OCI-LY3 (cell line): ENCODE data around the gene PRKCE.
A peak's percentile ranks its signal among the peaks of the same experiment; 100 is the strongest.

ENCODE experiments used
- EZH2phosphoT487 ChIP-seq: fragments of 200-600 bp; shearing (Covaris generic); IDR thresholded peaks from 2 replicates; pipeline ENCODE4 v1.6.1; 2018; ENCODE audit warnings: antibody characterized with exemption, mixed run types, low read depth
- TF ChIP-seq, protein P1 (sequence below): fragments of 200-600, 300-600 bp; sonication (generic); IDR thresholded peaks from 2 replicates; pipeline ENCODE4 v1.5.1; 2014; ENCODE audit warnings: antibody characterized with exemption, low read length, low read depth

DNA sequence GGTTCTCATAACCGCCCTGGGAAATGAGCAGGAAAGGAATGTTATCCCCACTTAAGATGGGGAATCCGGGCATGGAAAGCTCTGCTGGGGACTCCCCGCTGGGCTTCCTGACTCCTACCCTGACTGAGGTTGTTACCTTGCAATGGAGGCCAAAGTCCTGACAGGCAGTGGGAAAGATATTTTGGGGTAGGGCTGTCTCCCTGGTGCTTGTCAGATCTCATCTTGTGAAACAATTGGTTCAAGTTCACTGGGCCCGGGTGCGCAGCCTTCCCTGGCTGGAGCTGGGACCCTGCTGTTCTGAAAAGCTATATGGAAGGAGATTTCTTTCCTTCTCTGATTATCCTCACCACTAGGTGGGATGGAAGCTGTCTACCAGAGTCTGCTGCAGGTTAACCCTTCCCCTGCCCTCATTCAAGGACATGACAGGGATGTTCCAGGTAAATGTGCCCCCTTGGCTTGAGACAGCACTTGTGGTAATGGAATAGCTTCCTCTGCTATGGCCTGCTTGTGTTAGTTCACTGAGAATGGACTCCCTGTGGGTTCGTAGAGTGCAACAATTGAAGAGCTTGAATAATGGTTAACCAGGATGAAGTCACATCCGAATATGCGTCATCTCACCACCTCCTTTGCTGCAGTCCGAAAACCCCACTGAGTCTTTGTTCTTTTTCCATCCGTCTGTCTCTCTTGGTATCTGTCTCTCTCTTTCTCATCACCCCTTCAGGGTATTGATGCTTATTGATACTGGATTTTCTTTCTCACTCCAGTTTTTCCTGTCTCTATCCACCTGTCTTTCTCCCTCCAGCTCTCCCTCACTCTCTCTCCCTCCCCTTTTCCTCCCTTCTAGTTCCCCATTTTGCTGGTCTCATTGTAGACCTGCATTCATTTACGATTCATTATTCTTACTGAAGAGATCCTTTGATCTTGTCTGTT is 577.9 kb downstream of the PRKCE start:
- TF ChIP-seq, protein P1, sequence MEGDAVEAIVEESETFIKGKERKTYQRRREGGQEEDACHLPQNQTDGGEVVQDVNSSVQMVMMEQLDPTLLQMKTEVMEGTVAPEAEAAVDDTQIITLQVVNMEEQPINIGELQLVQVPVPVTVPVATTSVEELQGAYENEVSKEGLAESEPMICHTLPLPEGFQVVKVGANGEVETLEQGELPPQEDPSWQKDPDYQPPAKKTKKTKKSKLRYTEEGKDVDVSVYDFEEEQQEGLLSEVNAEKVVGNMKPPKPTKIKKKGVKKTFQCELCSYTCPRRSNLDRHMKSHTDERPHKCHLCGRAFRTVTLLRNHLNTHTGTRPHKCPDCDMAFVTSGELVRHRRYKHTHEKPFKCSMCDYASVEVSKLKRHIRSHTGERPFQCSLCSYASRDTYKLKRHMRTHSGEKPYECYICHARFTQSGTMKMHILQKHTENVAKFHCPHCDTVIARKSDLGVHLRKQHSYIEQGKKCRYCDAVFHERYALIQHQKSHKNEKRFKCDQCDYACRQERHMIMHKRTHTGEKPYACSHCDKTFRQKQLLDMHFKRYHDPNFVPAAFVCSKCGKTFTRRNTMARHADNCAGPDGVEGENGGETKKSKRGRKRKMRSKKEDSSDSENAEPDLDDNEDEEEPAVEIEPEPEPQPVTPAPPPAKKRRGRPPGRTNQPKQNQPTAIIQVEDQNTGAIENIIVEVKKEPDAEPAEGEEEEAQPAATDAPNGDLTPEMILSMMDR, result peak; percentile 17; the same call in 1 of the 2 replicates
- no peak for TF ChIP-seq EZH2phosphoT487
